Neutrophil (primary cell): ENCODE measurements around the gene PID1.

ENCODE experiments used
- H3K27ac ChIP-seq: fragments of 200-600 bp; sonication (generic); 2 replicates; pipeline ENCODE4 v1.5.1; 2016; ENCODE audit warnings: mild to moderate bottlenecking, moderate library complexity
- H3K27me3 ChIP-seq: fragments of 200-600 bp; sonication (generic); 2 replicates; pipeline ENCODE4 v1.6.0; 2016; ENCODE audit warnings: mild to moderate bottlenecking
- H3K36me3 ChIP-seq: fragments of 200-600 bp; sonication (generic); 2 replicates; pipeline ENCODE4 v1.5.1; 2017
- H3K4me1 ChIP-seq, 2 experiments: fragments of 200-600 bp in 1 of 2; sonication (generic) in 1 of 2; 1 replicate in 1 of 2; 2 replicates in 1 of 2; pipeline versions ENCODE4 v1.5.1 to v1.6.1; 2013 to 2016; ENCODE audit warnings: low read depth in 1 of 2, low read length in 1 of 2, mild to moderate bottlenecking in 1 of 2, moderate library complexity in 1 of 2; ENCODE audit not compliant: control insufficient read depth in 1 of 2, insufficient read depth in 1 of 2
- H3K4me3 ChIP-seq, 2 experiments: fragments of 200-600 bp in 1 of 2; sonication (generic) in 1 of 2; 1 replicate in 1 of 2; 2 replicates in 1 of 2; pipeline ENCODE4 v1.5.1; 2013 to 2016; ENCODE audit warnings: low read depth in 1 of 2, low read length in 1 of 2, mild to moderate bottlenecking in 1 of 2, moderate library complexity in 1 of 2
- H3K9me3 ChIP-seq: fragments of 200-600 bp; sonication (generic); 2 replicates; pipeline ENCODE4 v1.5.1; 2016
- TF ChIP-seq, protein P1 (sequence below): fragments of 200-600 bp; sonication (generic); IDR thresholded peaks from 2 replicates; pipeline ENCODE4 v1.5.1; 2016; ENCODE audit warnings: antibody characterized with exemption

Gene PID1, protein sequence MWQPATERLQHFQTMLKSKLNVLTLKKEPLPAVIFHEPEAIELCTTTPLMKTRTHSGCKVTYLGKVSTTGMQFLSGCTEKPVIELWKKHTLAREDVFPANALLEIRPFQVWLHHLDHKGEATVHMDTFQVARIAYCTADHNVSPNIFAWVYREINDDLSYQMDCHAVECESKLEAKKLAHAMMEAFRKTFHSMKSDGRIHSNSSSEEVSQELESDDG

DNA sequence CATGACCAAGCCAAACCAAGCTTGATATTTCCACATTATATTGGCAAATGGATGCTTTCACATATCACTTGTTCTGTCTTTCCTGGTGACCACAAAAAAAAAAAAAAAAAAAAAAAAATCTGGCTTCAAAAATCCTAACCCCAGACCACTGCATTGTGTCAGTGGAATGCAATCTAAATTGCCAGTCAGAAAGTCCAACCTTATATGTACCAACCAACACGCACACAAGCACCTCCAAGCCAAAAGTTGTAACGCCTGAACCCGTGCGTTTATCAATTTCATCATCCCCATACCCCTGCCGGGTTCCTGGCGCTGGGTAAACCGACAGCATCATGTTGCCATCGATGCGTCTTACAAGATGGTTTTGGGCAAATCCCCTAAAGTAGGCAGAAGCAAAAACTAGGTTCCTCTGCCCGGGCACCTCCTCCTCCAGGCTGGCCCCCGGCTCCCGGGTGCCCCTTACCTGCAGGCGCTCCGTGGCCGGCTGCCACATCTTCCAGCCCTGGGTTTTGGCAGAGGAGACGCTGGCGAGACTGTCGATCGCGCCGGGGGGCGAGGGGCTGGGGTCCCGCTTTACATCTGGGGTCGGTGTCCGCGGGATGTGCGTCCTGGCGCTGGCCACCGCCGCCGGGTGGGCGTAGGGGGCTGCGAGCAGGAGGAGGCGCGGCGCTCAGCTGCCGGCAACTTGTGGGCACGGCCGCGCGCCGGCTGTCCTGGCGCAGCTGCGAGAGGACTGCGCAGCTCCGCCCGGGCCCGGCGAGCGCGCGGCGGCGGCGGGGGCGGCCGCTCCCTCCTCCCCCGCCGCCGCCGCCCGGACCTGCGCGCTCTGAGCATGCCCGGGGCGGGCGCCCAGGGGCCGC lies at the start of gene PID1:
Gene PID1 (minus strand): TSS at position 737 of the 860 bp plus-strand sequence. CDS start 244 bp downstream, at position 493.
- H3K4me1 ChIP-seq, result no peaks in the 10 kb centered on the region
- no peaks in the 10 kb centered on the region for H3K9me3 ChIP-seq
- no peak within 1 kb of the TSS for H3K27ac ChIP-seq
- no peaks in the 10 kb centered on the region for H3K36me3 ChIP-seq
- H3K4me3 ChIP-seq, result no peak within 1 kb of the TSS
- peaks cover 51% of the 10 kb centered on the region for H3K27me3 ChIP-seq
- TF ChIP-seq, protein P1, sequence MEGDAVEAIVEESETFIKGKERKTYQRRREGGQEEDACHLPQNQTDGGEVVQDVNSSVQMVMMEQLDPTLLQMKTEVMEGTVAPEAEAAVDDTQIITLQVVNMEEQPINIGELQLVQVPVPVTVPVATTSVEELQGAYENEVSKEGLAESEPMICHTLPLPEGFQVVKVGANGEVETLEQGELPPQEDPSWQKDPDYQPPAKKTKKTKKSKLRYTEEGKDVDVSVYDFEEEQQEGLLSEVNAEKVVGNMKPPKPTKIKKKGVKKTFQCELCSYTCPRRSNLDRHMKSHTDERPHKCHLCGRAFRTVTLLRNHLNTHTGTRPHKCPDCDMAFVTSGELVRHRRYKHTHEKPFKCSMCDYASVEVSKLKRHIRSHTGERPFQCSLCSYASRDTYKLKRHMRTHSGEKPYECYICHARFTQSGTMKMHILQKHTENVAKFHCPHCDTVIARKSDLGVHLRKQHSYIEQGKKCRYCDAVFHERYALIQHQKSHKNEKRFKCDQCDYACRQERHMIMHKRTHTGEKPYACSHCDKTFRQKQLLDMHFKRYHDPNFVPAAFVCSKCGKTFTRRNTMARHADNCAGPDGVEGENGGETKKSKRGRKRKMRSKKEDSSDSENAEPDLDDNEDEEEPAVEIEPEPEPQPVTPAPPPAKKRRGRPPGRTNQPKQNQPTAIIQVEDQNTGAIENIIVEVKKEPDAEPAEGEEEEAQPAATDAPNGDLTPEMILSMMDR, result no peak

DNA sequence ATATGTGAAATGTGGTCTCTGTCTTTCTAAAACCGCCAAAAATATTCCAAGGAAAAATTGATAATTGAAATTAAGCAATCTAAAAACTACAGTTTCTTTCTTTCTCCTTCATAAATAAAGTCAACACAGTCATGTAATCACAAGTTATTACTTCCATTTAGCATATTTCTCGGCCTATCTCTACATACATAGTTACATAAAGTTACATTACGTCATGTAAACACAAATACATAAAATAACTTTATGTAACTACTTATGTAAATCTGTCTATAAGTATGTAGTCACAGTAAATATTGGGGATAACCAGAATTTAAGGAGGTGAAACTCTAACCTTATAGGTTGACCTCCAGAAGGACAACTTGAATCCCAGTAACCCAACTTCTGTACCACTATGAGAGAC lies 48.5 kb upstream of the PID1 start:
- H3K4me1 ChIP-seq, result no peaks in the 10 kb centered on the region
- H3K36me3 ChIP-seq, result no peaks in the 10 kb centered on the region
- H3K27me3 ChIP-seq, result no peaks in the 10 kb centered on the region
- no peak overlapping the region for H3K4me3 ChIP-seq
- no peak overlapping the region for H3K27ac ChIP-seq
- no peaks in the 10 kb centered on the region for H3K9me3 ChIP-seq
- TF ChIP-seq, protein P1, result no peak

DNA sequence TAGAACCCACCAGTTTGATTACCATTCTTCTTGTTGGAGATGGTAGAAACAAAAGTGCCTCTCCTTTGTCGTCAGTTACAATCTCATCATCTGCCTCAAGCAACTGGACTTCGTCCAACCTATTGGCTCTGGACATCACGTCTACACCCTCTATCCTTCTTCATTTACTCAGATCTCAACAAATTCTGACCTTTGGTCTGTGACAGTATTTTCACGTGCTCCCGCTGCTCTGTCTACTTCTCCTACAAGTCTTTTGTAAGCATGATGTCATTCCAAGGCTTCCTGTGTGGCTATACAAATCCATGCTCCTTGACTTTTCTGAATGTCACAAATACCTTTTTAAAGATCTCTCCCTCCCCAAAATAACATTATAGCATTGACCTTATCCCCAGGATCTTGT lies 43.0 kb upstream of the PID1 start:
- Histone ChIP-seq H3K4me1 (no peaks in the 10 kb centered on the region), H3K27me3 (no peaks in the 10 kb centered on the region), H3K27ac (no peak overlapping the region), H3K36me3 (no peaks in the 10 kb centered on the region), H3K4me3 (no peak overlapping the region), H3K9me3 (no peaks in the 10 kb centered on the region)
- TF ChIP-seq, protein P1, result no peak

DNA sequence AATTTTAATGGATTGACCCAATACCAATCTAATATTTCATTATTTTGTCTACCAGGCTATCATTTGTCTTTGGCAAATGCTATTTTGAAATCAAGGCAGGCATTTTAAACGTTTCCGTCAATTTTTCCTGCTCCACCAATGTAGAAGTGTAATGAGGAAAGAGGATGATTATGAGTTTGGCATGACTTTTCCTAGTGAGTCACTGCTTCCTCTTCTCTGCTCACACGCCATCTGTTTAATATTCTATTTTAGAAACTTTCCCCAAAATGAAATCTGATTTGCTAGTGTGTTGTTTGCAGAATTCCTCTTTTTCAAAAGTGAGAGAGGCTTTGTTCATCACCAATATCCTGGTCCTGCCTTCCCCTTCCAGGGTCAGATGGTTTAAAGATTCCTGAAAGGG lies 42.5 kb upstream of the PID1 start:
- Histone ChIP-seq H3K36me3 (no peaks in the 10 kb centered on the region), H3K4me1 (no peaks in the 10 kb centered on the region), H3K27ac (no peak overlapping the region), H3K27me3 (no peaks in the 10 kb centered on the region), H3K9me3 (no peaks in the 10 kb centered on the region), H3K4me3 (no peak overlapping the region)
- TF ChIP-seq, protein P1, result no peak

DNA sequence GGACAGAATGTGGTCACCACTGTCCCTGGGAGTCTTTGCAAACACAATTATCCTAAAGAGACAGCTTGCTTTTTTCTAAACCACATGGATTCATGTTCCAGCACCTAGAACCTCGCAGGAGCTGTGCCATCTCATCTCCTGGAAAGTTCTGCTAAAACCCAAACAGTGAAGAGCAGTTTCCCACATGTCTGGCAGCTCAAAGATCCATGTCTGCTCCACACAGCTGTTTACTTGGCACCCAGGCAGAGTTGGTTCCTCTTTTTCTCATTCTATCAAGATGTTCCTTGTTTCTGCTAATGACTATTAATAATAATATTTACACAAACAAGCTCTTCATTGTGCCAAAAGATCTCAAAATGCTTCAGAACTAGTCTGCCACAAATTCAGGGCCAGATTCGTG lies 30.1 kb upstream of the PID1 start:
- no peaks in the 10 kb centered on the region for H3K36me3 ChIP-seq
- H3K27ac ChIP-seq, result no peak overlapping the region
- H3K4me1 ChIP-seq, result no peaks in the 10 kb centered on the region
- H3K9me3 ChIP-seq, result no peaks in the 10 kb centered on the region
- no peaks in the 10 kb centered on the region for H3K27me3 ChIP-seq
- TF ChIP-seq, protein P1, result no peak
- H3K4me3 ChIP-seq, result no peak overlapping the region
